ENCODE data around the gene TNNI3K. TPM values are rescaled to one million over a fixed set of nuclear protein-coding genes. Genes with fewer than 3 reads are reported as not detected.

TNNI3K gene
- total and polyA plus RNA-seq, 9 of the 15 experiments (the other 6 are each of a cell fraction or from before 2014, with no cell fraction given), result 0.21 to 0.53 (median 0.32) TPM; not detected in 5

- ChIA-PET CTCF (ENCODE audit: low intra/inter-chr PET ratio) (interaction anchor here (0.7 kb wide), 1 partner anchor 1840 kb away, joined by 3 read pairs; no protein-coding TSS in a partner anchor), POLR2A (no interaction called here)
- no peaks in the 10 kb centered on the region for H3K9me1 ChIP-seq (ENCODE audit: control insufficient read depth, insufficient read depth, low read length)
- in situ Hi-C loops (cut with MboI) (no loop called here), intact Hi-C loops (cut with micrococcal nuclease) (no loop called here)
- no peak for FAIRE-seq
- no peaks in the 10 kb centered on the region for H3K9me3 ChIP-seq (replicated peaks; ENCODE audit: control insufficient read depth, insufficient read depth, low read depth, low read length)
- no TSS peak for BruUV-seq (replicated peaks)
- TF ChIP-seq NEUROD1 (IDR thresholded peaks at IDR 0.05; ENCODE audit: borderline replicate concordance, low read depth, low read length, partially characterized antibody) (no peak), POU5F1 (IDR thresholded peaks at IDR 0.05; ENCODE audit: borderline replicate concordance, low read depth, low read length, partially characterized antibody) (no peak), STAG1 (CRISPR knock-in tag; IDR thresholded peaks at IDR 0.05; ENCODE audit: borderline replicate concordance) (no peak), ZNF124 (CRISPR knock-in tag; IDR thresholded peaks at IDR 0.05) (no peak), CEBPB (tag; IDR thresholded peaks at IDR 0.05) (no peak), CHD1 (IDR thresholded peaks at IDR 0.05; ENCODE audit: low read length) (no peak), ZNF3 (CRISPR knock-in tag; IDR thresholded peaks at IDR 0.05) (no peak), PHTF2 (CRISPR knock-in tag; IDR thresholded peaks at IDR 0.05) (no peak), ZFP36 (IDR thresholded peaks at IDR 0.05; ENCODE audit: low read depth, low read length, partially characterized antibody) (no peak), CREBBP (IDR thresholded peaks at IDR 0.05; ENCODE audit: low read depth, low read length) (no peak), SRSF3 (IDR thresholded peaks at IDR 0.05; ENCODE audit: insufficient read depth, low read length) (no peak), ARID2 (IDR thresholded peaks at IDR 0.05) (no peak)
- WGBS (ENCODE audit: insufficient coverage, low coverage, missing lambda C conversion rate), result 0% methylated on average over 3 of the region's 3 CpGs
- no peak for ATAC-seq
- no peaks in the 10 kb centered on the region for H3K27me3 ChIP-seq (ENCODE audit: control insufficient read depth in 2 of 2, insufficient read depth in 2 of 2, low read length in 2 of 2)
- no peaks in the 10 kb centered on the region for H3K36me3 ChIP-seq (ENCODE audit: control insufficient read depth, insufficient read depth, low read length)
- no peaks in the 10 kb centered on the region for H4K20me1 ChIP-seq (replicated peaks; ENCODE audit: control insufficient read depth, insufficient read depth, low read length)
- H3K4me3 ChIP-seq, result no peak overlapping the region
- no peaks in the 10 kb centered on the region for H3K4me1 ChIP-seq (replicated peaks in 1 of 2; ENCODE audit: control insufficient read depth in 2 of 2, insufficient read depth in 2 of 2, low read length in 2 of 2)
- no peak overlapping the region for H2AFZ ChIP-seq (ENCODE audit: low read depth, low read length)
- no peak overlapping the region for H3K27ac ChIP-seq (ENCODE audit: extremely low read depth, low read depth, low read length)
- H3K79me2 ChIP-seq (ENCODE audit: control insufficient read depth, insufficient read depth, low read length), result no peaks in the 10 kb centered on the region
- no peak for DNase-seq (ENCODE audit: extremely low read depth in 1 of 4, low spot score in 3 of 4)
- no peak overlapping the region for H3K4me2 ChIP-seq (ENCODE audit: insufficient read depth, low read length)
- no peak overlapping the region for H3K9ac ChIP-seq (ENCODE audit: insufficient read depth in 1 of 2, low read depth in 2 of 2, low read length in 2 of 2)
These were observed 161.3 kb downstream of the TNNI3K start for GRCh38 chr1:74396462-74396861.

Measured in K562 (cell line).